ENCODE data around the gene FMNL2. TPM values are rescaled to one million over a fixed set of nuclear protein-coding genes. Genes with fewer than 3 reads are reported as not detected.

FMNL2 gene
- total and polyA plus RNA-seq, 5 donors = 7.2 to 10.8 (median 9.4) TPM

- no peak for DNase-seq
- no peaks in the 10 kb centered on the region for H3K27me3 ChIP-seq (ENCODE audit: control insufficient read depth, insufficient read depth)
- H3K9me3 ChIP-seq (ENCODE audit: control insufficient read depth, low read length) = no peaks in the 10 kb centered on the region
- ATAC-seq = no peak
- peaks cover 7% of the 10 kb centered on the region for H3K4me1 ChIP-seq (ENCODE audit: control insufficient read depth, insufficient read depth, low read length)
- intact Hi-C loops (cut with DNase I) = no loop called here
- no peak overlapping the region for H3K4me3 ChIP-seq (ENCODE audit: low read length)
- whole genome bisulfite sequencing = 69% methylated on average over 2 of the region's 2 CpGs
- no peak overlapping the region for H3K27ac ChIP-seq (ENCODE audit: low read length)
These were observed 274.2 kb downstream of the FMNL2 start for GRCh38 chr2:152609154-152609553.

- intact Hi-C loops (cut with DNase I) = no loop called here
- WGBS = 81% methylated on average over 1 of the region's 1 CpG
- no peak for DNase-seq
- Histone ChIP-seq H3K27me3 (ENCODE audit: control insufficient read depth, insufficient read depth) (no peaks in the 10 kb centered on the region), H3K9me3 (ENCODE audit: control insufficient read depth, low read length) (no peaks in the 10 kb centered on the region), H3K27ac (ENCODE audit: low read length) (no peak overlapping the region), H3K4me3 (ENCODE audit: low read length) (no peak overlapping the region), H3K4me1 (ENCODE audit: control insufficient read depth, insufficient read depth, low read length) (peaks cover 7% of the 10 kb centered on the region)
- no peak for ATAC-seq
These were observed 274.7 kb downstream of the FMNL2 start for GRCh38 chr2:152609699-152610098.

GRCh38 chr2:152611458-152612231 lies 276.7 kb downstream of the FMNL2 start:
- Histone ChIP-seq H3K27ac (ENCODE audit: low read length) (peak overlapping the region; percentile 75), H3K27me3 (ENCODE audit: control insufficient read depth, insufficient read depth) (no peaks in the 10 kb centered on the region), H3K9me3 (ENCODE audit: control insufficient read depth, low read length) (no peaks in the 10 kb centered on the region), H3K4me3 (ENCODE audit: low read length) (no peak overlapping the region), H3K4me1 (ENCODE audit: control insufficient read depth, insufficient read depth, low read length) (peaks cover 7% of the 10 kb centered on the region)
- intact Hi-C loops (cut with DNase I) = no loop called here
- peak; percentile 92 to 93 for ATAC-seq
- WGBS = 61% methylated on average over 5 of the region's 5 CpGs
- DNase-seq = peak; percentile 49 to 64 (median 52)

- 92% methylated on average over 2 of the region's 2 CpGs for WGBS
- intact Hi-C loops (cut with DNase I) = no loop called here
- Histone ChIP-seq H3K9me3 (ENCODE audit: control insufficient read depth, low read length) (no peaks in the 10 kb centered on the region), H3K27me3 (ENCODE audit: control insufficient read depth, insufficient read depth) (no peaks in the 10 kb centered on the region), H3K27ac (ENCODE audit: low read length) (no peak overlapping the region), H3K4me3 (ENCODE audit: low read length) (no peak overlapping the region), H3K4me1 (ENCODE audit: control insufficient read depth, insufficient read depth, low read length) (peaks cover 7% of the 10 kb centered on the region)
- no peak for DNase-seq
- no peak for ATAC-seq
These were observed 278.3 kb downstream of the FMNL2 start for GRCh38 chr2:152613235-152613634.

DNA sequence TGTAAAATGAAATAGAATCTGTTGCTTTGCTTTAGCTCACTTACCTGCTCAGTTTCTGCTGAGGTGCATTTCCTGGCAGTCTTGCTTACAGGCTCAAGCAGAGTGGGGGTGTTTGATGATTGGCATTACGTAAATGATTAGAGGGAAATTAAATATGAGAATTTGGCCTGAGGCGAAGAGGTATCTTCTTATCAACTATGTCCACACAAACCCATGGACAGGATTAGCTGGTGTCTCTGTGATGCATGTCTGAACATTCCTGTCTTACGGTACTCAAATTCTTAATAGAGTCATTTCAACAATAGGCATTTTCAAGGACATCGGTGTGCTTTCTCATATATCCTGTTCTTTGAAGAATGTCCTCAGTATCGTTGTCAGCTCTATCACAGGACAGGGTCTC lies 280.2 kb downstream of the FMNL2 start:
- ATAC-seq (no peak), DNase-seq (no peak)
- WGBS = 81% methylated on average over 5 of the region's 5 CpGs
- Histone ChIP-seq H3K4me3 (ENCODE audit: low read length) (no peak overlapping the region), H3K9me3 (ENCODE audit: control insufficient read depth, low read length) (no peaks in the 10 kb centered on the region), H3K27me3 (ENCODE audit: control insufficient read depth, insufficient read depth) (no peaks in the 10 kb centered on the region), H3K4me1 (ENCODE audit: control insufficient read depth, insufficient read depth, low read length) (peaks cover 7% of the 10 kb centered on the region), H3K27ac (ENCODE audit: low read length) (no peak overlapping the region)
- intact Hi-C loops (cut with DNase I) = no loop called here

DNA sequence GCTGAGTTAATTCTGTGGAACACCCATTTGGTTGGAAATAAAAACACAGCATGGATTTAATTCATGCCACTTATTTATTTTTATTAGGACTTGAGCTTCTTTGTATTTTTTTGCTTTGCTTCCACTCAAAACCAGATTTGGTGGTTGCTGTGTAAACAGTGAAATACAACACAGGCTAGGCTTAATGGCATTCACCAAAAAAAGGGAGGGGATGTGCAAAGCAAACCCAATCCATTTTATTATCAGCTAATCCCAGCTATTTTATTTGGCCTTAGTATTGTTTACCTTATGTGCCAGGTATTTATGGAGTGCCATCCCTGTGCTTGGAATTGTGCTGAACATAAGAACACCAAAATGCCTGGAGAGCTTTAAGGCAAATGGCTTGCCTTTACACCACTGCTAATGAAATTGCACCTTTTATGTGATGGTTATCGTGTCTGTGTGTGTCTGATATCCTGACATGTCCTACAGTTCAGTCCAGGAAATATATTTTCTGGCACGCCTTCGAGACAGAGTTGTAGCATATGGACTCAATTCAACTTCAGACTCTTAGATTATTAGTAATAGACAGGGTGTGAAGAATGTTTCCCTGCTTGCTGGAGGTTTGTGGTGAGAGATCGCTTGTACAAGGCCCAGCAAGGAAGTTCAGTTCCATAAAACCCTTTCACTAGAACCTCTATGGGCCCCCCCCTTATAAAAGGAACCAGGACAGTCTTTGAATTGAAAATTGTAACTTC lies 282.6 kb downstream of the FMNL2 start:
- intact Hi-C loops (cut with DNase I) = no loop called here
- ATAC-seq = peak in 1 of 2 donors; percentile 38
- no peak overlapping the region for H3K4me3 ChIP-seq (ENCODE audit: low read length)
- no peak overlapping the region for H3K27ac ChIP-seq (ENCODE audit: low read length)
- no peaks in the 10 kb centered on the region for H3K4me1 ChIP-seq (ENCODE audit: control insufficient read depth, insufficient read depth, low read length)
- 75% methylated on average over 4 of the region's 4 CpGs for WGBS
- H3K27me3 ChIP-seq (ENCODE audit: control insufficient read depth, insufficient read depth) = no peaks in the 10 kb centered on the region
- no peaks in the 10 kb centered on the region for H3K9me3 ChIP-seq (ENCODE audit: control insufficient read depth, low read length)
- no peak for DNase-seq

- intact Hi-C loops (cut with DNase I) = no loop called here
- Histone ChIP-seq H3K4me3 (ENCODE audit: low read length) (no peak overlapping the region), H3K9me3 (ENCODE audit: control insufficient read depth, low read length) (no peaks in the 10 kb centered on the region), H3K27me3 (ENCODE audit: control insufficient read depth, insufficient read depth) (no peaks in the 10 kb centered on the region), H3K27ac (ENCODE audit: low read length) (no peak overlapping the region), H3K4me1 (ENCODE audit: control insufficient read depth, insufficient read depth, low read length) (no peaks in the 10 kb centered on the region)
- ATAC-seq (peak in 1 of 2 donors; percentile 63), DNase-seq (no peak)
- 82% methylated on average over 5 of the region's 5 CpGs for WGBS
These were observed 283.2 kb downstream of the FMNL2 start for GRCh38 chr2:152618193-152618564.

DNA sequence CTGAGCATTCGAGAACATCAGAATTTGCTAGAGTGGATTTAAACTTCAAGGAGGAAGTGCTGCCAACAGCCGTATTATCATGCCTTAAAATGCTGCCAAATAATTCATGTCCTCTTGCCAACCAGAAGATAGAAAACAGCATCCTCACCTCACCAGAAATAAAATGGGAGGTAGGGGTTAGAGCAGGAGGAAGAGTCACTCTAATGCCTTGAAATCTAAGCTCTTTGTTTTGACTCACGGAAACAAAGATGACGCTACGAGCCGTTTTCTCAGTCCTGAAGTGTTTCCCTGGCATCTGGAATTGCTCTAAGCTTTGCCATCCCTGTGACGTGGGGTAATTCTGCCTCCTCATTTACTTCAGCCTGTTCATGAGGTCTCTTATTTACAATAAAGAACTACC lies 285.2 kb downstream of the FMNL2 start:
- ATAC-seq (peak in 1 of 2 donors; percentile 16), DNase-seq (no peak)
- intact Hi-C loops (cut with DNase I) = loop anchor here in 3 of 4 donors (10.0 kb wide), 1 partner anchor 285 kb away; the partner anchor contains the start of gene FMNL2 (in 3 of the 3)
- WGBS = 72% methylated on average over 7 of the region's 7 CpGs
- H3K27me3 ChIP-seq (ENCODE audit: control insufficient read depth, insufficient read depth) = no peaks in the 10 kb centered on the region
- H3K4me3 ChIP-seq (ENCODE audit: low read length) = no peak overlapping the region
- no peaks in the 10 kb centered on the region for H3K9me3 ChIP-seq (ENCODE audit: control insufficient read depth, low read length)
- no peaks in the 10 kb centered on the region for H3K4me1 ChIP-seq (ENCODE audit: control insufficient read depth, insufficient read depth, low read length)
- H3K27ac ChIP-seq (ENCODE audit: low read length) = no peak overlapping the region

DNA sequence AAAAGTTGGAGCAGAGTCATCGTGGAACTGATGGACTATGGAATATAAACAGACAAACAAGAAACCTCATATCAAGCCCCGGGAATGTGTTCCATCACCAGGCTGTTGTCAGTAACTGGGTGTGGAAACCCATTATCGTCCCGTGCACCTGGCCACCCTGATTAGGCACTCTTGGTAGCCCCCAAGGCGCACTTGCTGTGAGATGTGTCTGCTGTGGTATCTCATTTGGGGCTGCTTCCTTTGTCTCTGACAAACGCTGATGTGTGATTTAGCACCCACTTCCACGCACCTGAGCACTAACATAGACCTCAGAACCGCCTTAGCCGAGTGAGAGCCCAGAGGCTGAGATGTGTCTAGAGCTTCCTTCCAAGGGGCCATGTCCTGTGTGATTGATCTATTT lies 286.0 kb downstream of the FMNL2 start:
- ATAC-seq (no peak), DNase-seq (no peak)
- Histone ChIP-seq H3K27me3 (ENCODE audit: control insufficient read depth, insufficient read depth) (no peaks in the 10 kb centered on the region), H3K4me3 (ENCODE audit: low read length) (no peak overlapping the region), H3K27ac (ENCODE audit: low read length) (no peak overlapping the region), H3K9me3 (ENCODE audit: control insufficient read depth, low read length) (no peaks in the 10 kb centered on the region), H3K4me1 (ENCODE audit: control insufficient read depth, insufficient read depth, low read length) (no peaks in the 10 kb centered on the region)
- intact Hi-C loops (cut with DNase I) = loop anchor here in 3 of 4 donors (10.0 kb wide), 1 partner anchor 286 kb away; the partner anchor contains the start of gene FMNL2 (in 3 of the 3)
- WGBS = 92% methylated on average over 9 of the region's 9 CpGs

DNA sequence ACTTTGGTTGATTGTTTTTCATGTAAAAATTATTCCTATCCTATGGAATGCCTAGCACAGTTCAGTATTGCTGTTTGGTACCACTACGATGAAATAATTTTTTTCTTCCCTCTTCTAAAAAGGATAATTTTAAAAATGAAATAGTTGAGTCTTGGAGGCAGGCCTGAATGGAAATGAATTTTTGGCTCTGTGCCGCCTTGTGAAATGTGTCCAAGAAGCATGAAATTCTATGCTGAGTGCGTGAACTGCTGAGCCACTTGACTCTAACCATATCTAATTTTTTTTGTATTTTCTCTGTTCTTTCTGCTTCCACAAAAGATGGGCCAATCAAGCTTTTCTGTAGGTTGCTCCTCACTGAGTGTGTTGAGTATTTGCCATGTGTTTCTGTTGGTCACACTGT lies 287.2 kb downstream of the FMNL2 start:
- ATAC-seq = no peak
- intact Hi-C loops (cut with DNase I) = loop anchor here in 3 of 4 donors (10.0 kb wide), 1 partner anchor 287 kb away; the partner anchor contains the start of gene FMNL2 (in 3 of the 3)

GRCh38 chr2:152623076-152623740 lies 288.2 kb downstream of the FMNL2 start:
- ATAC-seq = no peak
- H3K4me3 ChIP-seq (ENCODE audit: low read length) = no peak overlapping the region
- 77% methylated on average over 13 of the region's 13 CpGs for WGBS
- H3K27me3 ChIP-seq (ENCODE audit: control insufficient read depth, insufficient read depth) = no peaks in the 10 kb centered on the region
- DNase-seq = no peak
- intact Hi-C loops (cut with DNase I) = loop anchor here in 3 of 4 donors (10.0 kb wide), 1 partner anchor 288 kb away; the partner anchor contains the start of gene FMNL2 (in 3 of the 3)
- H3K4me1 ChIP-seq (ENCODE audit: control insufficient read depth, insufficient read depth, low read length) = no peaks in the 10 kb centered on the region
- no peaks in the 10 kb centered on the region for H3K9me3 ChIP-seq (ENCODE audit: control insufficient read depth, low read length)
- H3K27ac ChIP-seq (ENCODE audit: low read length) = no peak overlapping the region

More for the DNA sequence above, 287.2 kb downstream of the FMNL2 start:
- no peak overlapping the region for H3K27ac ChIP-seq (ENCODE audit: low read length)
- no peak overlapping the region for H3K4me3 ChIP-seq (ENCODE audit: low read length)
- H3K4me1 ChIP-seq (ENCODE audit: control insufficient read depth, insufficient read depth, low read length) = no peaks in the 10 kb centered on the region
- WGBS = 64% methylated on average over 3 of the region's 3 CpGs
- no peaks in the 10 kb centered on the region for H3K27me3 ChIP-seq (ENCODE audit: control insufficient read depth, insufficient read depth)
- H3K9me3 ChIP-seq (ENCODE audit: control insufficient read depth, low read length) = no peaks in the 10 kb centered on the region
- DNase-seq = peak in 2 of 3 donors; percentile 30 to 64

Measured in right cardiac atrium (tissue), 5 donors.